ENCODE data around the gene AKAP13.

DNA sequence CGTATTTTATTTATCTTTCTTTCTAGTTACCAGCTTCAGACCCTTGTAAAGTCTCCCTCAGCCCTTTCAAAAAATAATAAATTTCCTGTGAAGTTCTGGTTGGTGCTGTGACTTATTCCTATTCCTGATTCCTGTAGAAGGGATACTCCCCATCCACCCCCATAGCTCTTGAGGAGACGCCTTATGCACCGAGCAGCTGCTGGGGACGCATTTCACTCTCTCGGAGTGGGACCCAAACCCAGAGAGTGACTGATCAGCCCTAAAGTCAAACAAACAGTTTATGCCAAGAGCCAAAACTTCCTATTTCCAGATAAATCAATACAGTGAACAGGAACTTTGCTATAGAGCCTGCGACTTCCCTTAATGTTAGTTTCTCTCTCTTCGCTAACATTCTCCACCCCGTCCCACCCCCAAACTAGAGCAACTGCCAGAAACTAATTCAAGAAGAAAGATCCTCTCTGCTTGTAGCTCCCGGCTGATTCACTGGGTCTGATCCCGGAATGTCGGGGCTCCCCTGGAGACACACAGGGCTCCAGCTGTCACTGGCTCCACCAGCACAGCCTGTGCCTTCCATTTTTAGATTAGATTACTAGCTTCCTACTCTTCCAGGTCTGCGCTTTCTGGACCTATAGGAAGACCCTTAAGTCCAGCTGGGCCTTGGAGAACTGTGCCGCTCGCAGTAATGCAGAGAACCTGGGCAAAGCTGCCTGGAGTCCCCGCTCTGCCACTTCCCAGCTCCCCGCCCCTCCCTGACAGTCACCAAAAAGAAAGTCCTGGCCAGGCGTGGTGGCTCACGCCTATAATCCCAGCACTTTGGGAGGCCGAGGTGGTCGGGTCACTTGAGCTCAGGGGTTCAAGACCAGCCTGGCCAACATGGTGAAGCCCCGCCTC is 369.1 kb downstream of the AKAP13 start:
- TF ChIP-seq, protein P1, sequence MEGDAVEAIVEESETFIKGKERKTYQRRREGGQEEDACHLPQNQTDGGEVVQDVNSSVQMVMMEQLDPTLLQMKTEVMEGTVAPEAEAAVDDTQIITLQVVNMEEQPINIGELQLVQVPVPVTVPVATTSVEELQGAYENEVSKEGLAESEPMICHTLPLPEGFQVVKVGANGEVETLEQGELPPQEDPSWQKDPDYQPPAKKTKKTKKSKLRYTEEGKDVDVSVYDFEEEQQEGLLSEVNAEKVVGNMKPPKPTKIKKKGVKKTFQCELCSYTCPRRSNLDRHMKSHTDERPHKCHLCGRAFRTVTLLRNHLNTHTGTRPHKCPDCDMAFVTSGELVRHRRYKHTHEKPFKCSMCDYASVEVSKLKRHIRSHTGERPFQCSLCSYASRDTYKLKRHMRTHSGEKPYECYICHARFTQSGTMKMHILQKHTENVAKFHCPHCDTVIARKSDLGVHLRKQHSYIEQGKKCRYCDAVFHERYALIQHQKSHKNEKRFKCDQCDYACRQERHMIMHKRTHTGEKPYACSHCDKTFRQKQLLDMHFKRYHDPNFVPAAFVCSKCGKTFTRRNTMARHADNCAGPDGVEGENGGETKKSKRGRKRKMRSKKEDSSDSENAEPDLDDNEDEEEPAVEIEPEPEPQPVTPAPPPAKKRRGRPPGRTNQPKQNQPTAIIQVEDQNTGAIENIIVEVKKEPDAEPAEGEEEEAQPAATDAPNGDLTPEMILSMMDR (IDR thresholded peaks at IDR 0.05): no peak
- TF ChIP-seq POLR2A (IDR thresholded peaks at IDR 0.05): no peak

Measured in uterus (tissue), 2 donors.